ENCODE data around the gene RGL3.
"Not testable (repeated sequence)": the region's sequence is repeated elsewhere in the genome, so short reads cannot be mapped to it uniquely, and the experiment has no call there.

The RGL3 gene

GRCh38 chr19:11448923-11449554 is 29.9 kb upstream of the RGL3 start:
- no peak for DNase-seq

DNA sequence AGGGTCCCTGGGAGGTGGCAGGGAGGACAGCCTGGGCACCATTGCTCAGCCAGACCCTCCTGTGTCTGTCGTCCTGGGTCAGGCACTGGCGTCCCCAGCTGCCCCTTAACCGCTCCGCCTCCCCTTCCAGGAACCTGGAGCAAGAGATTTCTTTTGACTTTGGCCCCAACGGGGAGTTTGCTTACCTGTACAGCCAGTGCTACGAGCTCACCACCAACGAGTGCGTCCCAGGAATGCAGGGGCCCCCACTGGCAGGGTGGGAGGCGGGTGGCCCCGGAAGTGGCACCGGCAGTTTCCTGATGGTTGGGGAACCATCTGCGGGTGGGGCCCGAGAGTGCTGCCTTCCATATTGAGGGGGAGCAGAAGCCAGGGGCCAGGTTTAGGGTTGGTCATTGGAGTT is 29.3 kb upstream of the RGL3 start:
- DNase-seq: no peak

GRCh38 chr19:11447347-11448262 is 28.5 kb upstream of the RGL3 start:
- DNase-seq: no peak

DNA sequence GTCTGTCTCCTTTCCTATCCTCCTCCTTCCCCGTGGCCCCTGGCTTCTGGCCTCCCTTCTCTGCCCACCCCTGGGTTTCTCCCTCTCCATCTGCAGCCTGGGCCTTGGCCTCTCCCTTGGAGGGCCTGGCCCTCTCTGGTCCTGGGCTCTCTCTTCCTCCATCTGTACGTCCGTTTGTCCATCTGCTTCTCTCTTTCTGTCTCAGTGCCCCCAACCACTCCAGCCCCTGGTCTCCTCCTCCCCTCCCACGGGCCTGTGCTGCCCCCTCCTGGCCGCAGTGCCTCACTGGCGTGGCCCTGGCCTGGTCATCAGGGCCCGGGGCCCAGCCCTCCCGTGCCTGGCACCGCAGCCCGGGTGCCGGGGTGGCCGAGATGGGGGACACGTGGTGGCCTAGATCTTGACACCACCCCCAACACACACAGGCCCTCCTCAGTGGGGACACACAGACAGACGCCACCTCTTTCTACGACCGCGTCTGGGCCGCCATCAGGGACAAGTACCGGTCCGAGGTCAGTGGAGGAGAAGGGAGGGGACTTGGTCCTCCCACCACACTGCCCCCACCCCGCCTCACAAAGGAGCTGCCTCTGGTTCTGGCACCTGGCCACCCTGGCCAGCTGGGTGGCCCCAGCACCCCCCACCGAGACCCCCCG is 27.7 kb upstream of the RGL3 start:
- DNase-seq: no peak

GRCh38 chr19:11446271-11446651 is 27.1 kb upstream of the RGL3 start:
- no peak for DNase-seq

- no peak for DNase-seq
Measured at GRCh38 chr19:11445141-11445540, 26.0 kb upstream of the RGL3 start.

GRCh38 chr19:11444059-11444458 is 24.9 kb upstream of the RGL3 start:
- DNase-seq: no peak

GRCh38 chr19:11437955-11438354 is 18.8 kb upstream of the RGL3 start:
- DNase-seq: no peak

- peak; percentile 10 for DNase-seq
Measured at GRCh38 chr19:11435833-11436313, 16.8 kb upstream of the RGL3 start.

DNA sequence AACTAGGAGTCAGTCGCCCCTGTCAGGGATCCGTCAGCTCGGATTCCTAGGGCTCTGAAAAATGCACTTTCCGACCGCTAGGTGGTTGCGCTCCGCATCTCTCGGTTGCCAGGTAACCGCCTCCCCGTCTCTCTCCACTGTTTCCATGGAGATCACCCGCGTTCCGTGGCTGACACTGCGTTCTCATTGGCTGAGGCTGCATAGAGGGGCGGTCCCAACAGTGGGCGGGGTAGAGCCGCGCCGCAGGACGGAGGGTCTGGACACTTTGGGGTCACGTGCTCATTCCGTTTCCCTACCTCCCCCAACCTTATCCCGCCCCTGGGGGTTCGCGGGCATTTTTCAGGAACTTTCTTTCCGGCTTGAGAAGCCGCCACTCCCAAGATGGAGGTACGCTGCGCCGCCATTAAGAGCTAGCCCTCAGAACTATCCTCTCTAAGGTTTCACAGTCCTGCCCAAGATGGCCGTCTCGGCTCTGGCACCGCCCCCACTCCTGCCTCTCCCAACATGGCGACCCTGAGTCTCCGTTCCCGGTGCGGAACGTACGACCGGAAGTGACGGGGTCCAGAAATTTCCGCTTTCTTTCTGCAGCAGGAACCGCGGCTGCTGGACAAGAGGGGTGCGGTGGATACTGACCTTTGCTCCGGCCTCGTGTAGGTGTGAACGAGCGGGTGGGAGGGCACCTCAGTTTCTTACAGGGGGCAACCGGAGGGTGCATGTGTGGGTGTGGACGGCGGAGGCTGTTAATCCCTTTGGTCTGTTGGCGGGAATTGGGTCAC is 16.1 kb upstream of the RGL3 start, which contains the start of the genes ODAD3 and PRKCSH:
ODAD3 (minus strand) TSS at position 65 of the 776 bp plus-strand sequence. CDS start 105 bp downstream, outside the sequence.
PRKCSH (plus strand) TSS at position 579 of the 776 bp plus-strand sequence. CDS start 483 bp downstream, outside the sequence.
- DNase-seq: peak; percentile 99

- no peak for DNase-seq
Measured at GRCh38 chr19:11434703-11435056, 15.6 kb upstream of the RGL3 start.

DNA sequence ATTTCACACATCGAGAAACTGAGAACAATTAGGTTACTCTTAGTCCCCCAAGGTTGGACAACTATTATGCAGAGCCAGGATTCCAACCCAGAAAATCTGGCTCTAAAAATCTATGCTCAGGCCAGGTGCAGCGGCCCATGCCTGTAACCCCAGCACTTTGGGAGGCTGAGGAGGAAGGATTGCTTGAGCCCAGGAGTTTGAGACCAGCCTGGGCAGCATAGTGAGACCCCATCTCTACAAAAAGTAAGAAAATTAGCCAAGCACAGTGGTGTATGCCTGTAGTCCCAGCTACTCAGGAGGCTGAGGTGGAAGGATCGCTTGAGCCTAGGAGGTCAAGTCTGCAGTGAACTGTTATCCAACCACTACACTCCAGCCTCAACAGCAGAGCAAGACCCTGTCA is 14.4 kb upstream of the RGL3 start:
- DNase-seq: not testable (repeated sequence)

GRCh38 chr19:11426656-11427055 is 7.5 kb upstream of the RGL3 start:
- no peak for DNase-seq

- no peak for DNase-seq
Measured at GRCh38 chr19:11425719-11426457, 6.8 kb upstream of the RGL3 start.

- DNase-seq: no peak
Measured at GRCh38 chr19:11423791-11424181, 4.7 kb upstream of the RGL3 start.

DNA sequence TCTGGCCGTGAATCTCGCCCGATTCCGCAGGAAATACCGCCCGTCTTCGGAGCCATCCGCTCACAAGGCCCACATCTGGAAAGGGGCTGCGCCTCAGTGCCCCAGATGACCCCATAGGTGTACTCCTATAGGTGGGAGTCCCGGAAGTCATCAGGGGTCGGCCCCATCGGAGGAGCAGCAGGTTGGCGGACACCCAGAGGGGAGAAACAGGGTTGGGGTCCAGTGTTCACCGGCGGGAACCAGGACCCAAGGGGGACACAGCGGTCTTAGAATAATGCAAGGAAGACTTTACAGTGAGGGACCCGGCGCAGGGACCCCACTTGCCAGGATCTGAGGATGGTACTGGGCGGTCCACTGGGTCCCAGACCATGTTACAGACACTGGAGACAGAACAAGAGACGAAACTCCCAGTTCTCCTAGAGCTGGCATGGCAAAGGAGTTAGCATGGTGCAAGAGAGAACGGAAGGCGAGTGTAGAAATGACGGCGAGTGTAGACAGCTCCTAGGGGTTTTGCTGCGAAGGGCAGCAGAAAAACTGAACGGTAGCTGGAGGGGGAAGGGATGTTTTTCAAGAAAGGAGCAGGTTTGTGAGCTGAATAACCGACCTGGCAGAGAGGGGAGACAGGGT is 4.2 kb upstream of the RGL3 start:
- DNase-seq: no peak

- DNase-seq: no peak
Measured at GRCh38 chr19:11422163-11423065, 3.3 kb upstream of the RGL3 start.

DNA sequence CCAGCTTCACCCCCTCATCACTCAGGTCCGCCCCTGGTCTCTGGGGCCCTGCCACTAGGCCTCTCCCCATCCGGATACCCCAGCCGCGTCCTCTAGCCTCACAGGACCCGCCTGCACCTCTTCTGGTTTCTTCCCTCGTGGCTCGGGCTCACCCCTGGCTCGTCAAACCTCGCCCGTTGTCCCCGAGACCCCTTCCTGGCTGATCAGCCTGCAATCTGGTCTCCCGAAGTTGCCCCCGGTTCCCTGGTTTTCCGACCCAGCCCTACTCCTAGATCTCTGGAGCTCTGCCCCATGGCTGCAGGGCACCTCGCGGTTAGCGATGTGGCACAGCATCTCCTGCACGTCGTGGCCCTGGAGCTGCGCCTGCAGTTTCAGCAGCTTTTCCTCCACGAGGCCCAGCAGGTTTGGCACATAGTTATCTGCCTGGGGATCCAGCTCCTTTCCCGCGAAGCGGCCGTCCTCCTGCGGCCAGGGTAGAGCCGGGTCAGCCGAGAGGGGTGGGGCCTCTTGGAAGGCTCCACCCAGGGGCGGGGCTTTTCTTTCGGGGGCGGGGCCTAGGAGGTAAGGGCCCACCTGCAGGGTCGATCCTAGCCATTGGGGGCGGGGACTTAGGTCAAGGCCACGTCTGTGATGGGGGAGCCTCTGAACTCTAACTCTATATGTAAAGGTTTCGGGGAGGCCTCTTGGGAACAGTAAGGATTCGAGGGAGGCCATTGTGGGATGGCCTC is 2.4 kb upstream of the RGL3 start:
- no peak for DNase-seq

Measured in NCI-H226 (cell line).